HG03378 (cell line): Measurements from ENCODE around the gene PTPN13.
"Not testable (repeated sequence)": the region's sequence is repeated elsewhere in the genome, so short reads cannot be mapped to it uniquely, and the experiment has no call there.

Source experiments
- ATAC-seq: cut with Tn5 transposase; IDR thresholded peaks from one replicate; pipeline ENCODE4 v1.9.1; 2021; ENCODE audit warnings: mild to moderate bottlenecking, moderate library complexity; ENCODE audit not compliant: unreplicated experiment

Gene PTPN13

GRCh38 chr4:86631166-86631565 lies 37.1 kb downstream of the PTPN13 start:
- ATAC-seq, result no peak

GRCh38 chr4:86633854-86634253 lies 39.7 kb downstream of the PTPN13 start:
- ATAC-seq, result no peak

- ATAC-seq, result no peak
These were observed 46.4 kb downstream of the PTPN13 start for GRCh38 chr4:86640469-86640868.

GRCh38 chr4:86641516-86642090 lies 47.5 kb downstream of the PTPN13 start:
- ATAC-seq, result no peak

- no peak for ATAC-seq
These were observed 50.8 kb downstream of the PTPN13 start for GRCh38 chr4:86644892-86645291.

GRCh38 chr4:86652332-86652932 lies 58.3 kb downstream of the PTPN13 start:
- no peak for ATAC-seq

- no peak for ATAC-seq
These were observed 59.2 kb downstream of the PTPN13 start for GRCh38 chr4:86653237-86653865.

GRCh38 chr4:86656781-86657180 lies 62.7 kb downstream of the PTPN13 start:
- not testable (repeated sequence) for ATAC-seq

GRCh38 chr4:86657382-86657781 lies 63.3 kb downstream of the PTPN13 start:
- ATAC-seq, result no peak

GRCh38 chr4:86657910-86658309 lies 63.8 kb downstream of the PTPN13 start:
- no peak for ATAC-seq

- no peak for ATAC-seq
These were observed 66.3 kb downstream of the PTPN13 start for GRCh38 chr4:86660401-86660800.

GRCh38 chr4:86661006-86661405 lies 66.9 kb downstream of the PTPN13 start:
- no peak for ATAC-seq

GRCh38 chr4:86661418-86661817 lies 67.3 kb downstream of the PTPN13 start:
- no peak for ATAC-seq

- ATAC-seq, result no peak
These were observed 70.8 kb downstream of the PTPN13 start for GRCh38 chr4:86664959-86665358.

- ATAC-seq, result no peak
These were observed 76.2 kb downstream of the PTPN13 start for GRCh38 chr4:86670298-86670697.

GRCh38 chr4:86670756-86671155 lies 76.6 kb downstream of the PTPN13 start:
- ATAC-seq, result no peak

GRCh38 chr4:86675548-86675947 lies 81.4 kb downstream of the PTPN13 start:
- ATAC-seq, result no peak

GRCh38 chr4:86678796-86679195 lies 84.7 kb downstream of the PTPN13 start:
- no peak for ATAC-seq

- no peak for ATAC-seq
These were observed 85.3 kb downstream of the PTPN13 start for GRCh38 chr4:86679441-86679840.

- no peak for ATAC-seq
These were observed 89.1 kb downstream of the PTPN13 start for GRCh38 chr4:86683167-86683566.

GRCh38 chr4:86683983-86684382 lies 89.9 kb downstream of the PTPN13 start:
- no peak for ATAC-seq

- ATAC-seq, result no peak
These were observed 91.3 kb downstream of the PTPN13 start for GRCh38 chr4:86685401-86685800.

GRCh38 chr4:86686741-86687140 lies 92.6 kb downstream of the PTPN13 start:
- no peak for ATAC-seq
